ENCODE measurements around the gene NAPSA. TPM values are rescaled to one million over a fixed set of nuclear protein-coding genes. Genes with fewer than 3 reads are reported as not detected.

Gene NAPSA
- total and polyA plus RNA-seq, 8 donors, result 0.78 to 4.6 (median 2.3) TPM

GRCh38 chr19:50322234-50322633 lies 43.2 kb downstream of the NAPSA start:
- intact Hi-C loops (cut with DNase I), result no loop called here
- no peak overlapping the region for H3K27ac ChIP-seq
- no peak overlapping the region for H3K4me3 ChIP-seq
- peaks cover 0 to 11% (median 0%) of the 10 kb centered on the region in 3 donors for H3K4me1 ChIP-seq
- H3K9me3 ChIP-seq, result no peaks in the 10 kb centered on the region
- no peaks in the 10 kb centered on the region for H3K27me3 ChIP-seq
- ATAC-seq (no peak), FAIRE-seq (no peak), DNase-seq (no peak)
- no peak for TF ChIP-seq CTCF (IDR thresholded peaks at IDR 0.05)
- 84 to 86% methylated on average over 12 of the region's 12 CpGs for WGBS, 2 donors
- H3K36me3 ChIP-seq, result no peaks in the 10 kb centered on the region

GRCh38 chr19:50321831-50322230 lies 43.6 kb downstream of the NAPSA start:
- Histone ChIP-seq H3K27ac (no peak overlapping the region), H3K36me3 (no peaks in the 10 kb centered on the region), H3K9me3 (no peaks in the 10 kb centered on the region), H3K27me3 (no peaks in the 10 kb centered on the region), H3K4me1 (peaks cover 0 to 11% (median 0%) of the 10 kb centered on the region in 3 donors), H3K4me3 (no peak overlapping the region)
- ATAC-seq, result no peak
- FAIRE-seq, result no peak
- intact Hi-C loops (cut with DNase I), result no loop called here
- no peak for DNase-seq
- no peak for TF ChIP-seq CTCF (IDR thresholded peaks at IDR 0.05)
- WGBS, 2 donors, result 87 to 93% methylated on average over 4 of the region's 4 CpGs

GRCh38 chr19:50320596-50320995 lies 44.8 kb downstream of the NAPSA start:
- intact Hi-C loops (cut with DNase I), result no loop called here
- no peak for TF ChIP-seq CTCF (IDR thresholded peaks at IDR 0.05)
- Histone ChIP-seq H3K27ac (no peak overlapping the region), H3K27me3 (no peaks in the 10 kb centered on the region), H3K36me3 (no peaks in the 10 kb centered on the region), H3K4me3 (no peak overlapping the region), H3K9me3 (no peaks in the 10 kb centered on the region), H3K4me1 (no peaks in the 10 kb centered on the region)
- 87 to 92% methylated on average over 19 to 20 of the region's 20 CpGs for WGBS, 2 donors
- FAIRE-seq (no peak), DNase-seq (peak in 1 of 6 donors; percentile 63), ATAC-seq (no peak)

- WGBS, 2 donors, result 83 to 92% methylated on average over 12 of the region's 12 CpGs
- intact Hi-C loops (cut with DNase I), result no loop called here
- DNase-seq (peak in 1 of 6 donors; percentile 53), ATAC-seq (no peak), FAIRE-seq (no peak)
- Histone ChIP-seq H3K4me3 (no peak overlapping the region), H3K4me1 (no peaks in the 10 kb centered on the region), H3K36me3 (no peaks in the 10 kb centered on the region), H3K9me3 (no peaks in the 10 kb centered on the region), H3K27ac (no peak overlapping the region), H3K27me3 (no peaks in the 10 kb centered on the region)
- no peak for TF ChIP-seq CTCF (IDR thresholded peaks at IDR 0.05)
Observed at GRCh38 chr19:50320051-50320450, 45.4 kb downstream of the NAPSA start.

GRCh38 chr19:50319156-50319555 lies 46.3 kb downstream of the NAPSA start:
- no peak overlapping the region for H3K4me3 ChIP-seq
- H3K36me3 ChIP-seq, result no peaks in the 10 kb centered on the region
- 87 to 90% methylated on average over 11 of the region's 11 CpGs for WGBS, 2 donors
- intact Hi-C loops (cut with DNase I), result no loop called here
- FAIRE-seq (no peak), ATAC-seq (no peak), DNase-seq (no peak)
- no peak for TF ChIP-seq CTCF (IDR thresholded peaks at IDR 0.05)
- no peak overlapping the region for H3K27ac ChIP-seq
- H3K27me3 ChIP-seq, result no peaks in the 10 kb centered on the region
- no peaks in the 10 kb centered on the region for H3K9me3 ChIP-seq
- H3K4me1 ChIP-seq, result no peaks in the 10 kb centered on the region
